Stimulated activated memory B cell treated with anti-CD40 and anti-IgM and Interleukin-4, amounts not matched to agents 10 μg/mL and 1 μg/mL and 100 μg/mL, for 72 hours (primary cell): ENCODE data around the gene C10orf67.
A peak's percentile ranks its signal among the peaks of the same experiment; 100 is the strongest.

ENCODE experiments used
- ATAC-seq: fragments of 150-1000 bp; cut with Tn5 transposase; 2 replicates; pipeline ENCODE4 v1.10.0; 2021
- H3K27ac Mint-ChIP-seq: one replicate; pipeline ENCODE4 v1.8.0; 2022; ENCODE audit warnings: mild to moderate bottlenecking, mixed read lengths
- H3K27me3 Mint-ChIP-seq: one replicate; pipeline ENCODE4 v1.8.0; 2022; ENCODE audit warnings: mixed read lengths
- H3K36me3 Mint-ChIP-seq: one replicate; pipeline ENCODE4 v1.8.0; 2022; ENCODE audit warnings: mixed read lengths
- H3K4me1 Mint-ChIP-seq: one replicate; pipeline ENCODE4 v1.8.0; 2022; ENCODE audit warnings: mixed read lengths
- H3K4me3 Mint-ChIP-seq: one replicate; pipeline ENCODE4 v1.8.0; 2022; ENCODE audit warnings: mild to moderate bottlenecking, moderate library complexity, mixed read lengths
- H3K9me3 Mint-ChIP-seq: one replicate; pipeline ENCODE4 v1.8.0; 2022; ENCODE audit warnings: mixed read lengths

The C10orf67 gene

GRCh38 chr10:23172429-23173213, 172.0 kb downstream of the C10orf67 start:
- Mint-ChIP-seq H3K27ac (no peak overlapping the region), H3K27me3 (peaks cover 84% of the 10 kb centered on the region), H3K4me3 (no peak overlapping the region), H3K4me1 (peaks cover 10% of the 10 kb centered on the region), H3K9me3 (no peaks in the 10 kb centered on the region), H3K36me3 (no peaks in the 10 kb centered on the region)
- no peak for ATAC-seq

GRCh38 chr10:23171232-23171876, 173.2 kb downstream of the C10orf67 start:
- Mint-ChIP-seq H3K36me3 (no peaks in the 10 kb centered on the region), H3K4me1 (peaks cover 10% of the 10 kb centered on the region), H3K9me3 (no peaks in the 10 kb centered on the region), H3K27me3 (peaks cover 71% of the 10 kb centered on the region), H3K4me3 (no peak overlapping the region), H3K27ac (no peak overlapping the region)
- no peak for ATAC-seq

GRCh38 chr10:23158370-23158769, 186.2 kb downstream of the C10orf67 start:
- Mint-ChIP-seq H3K27me3 (peaks cover 54% of the 10 kb centered on the region), H3K36me3 (no peaks in the 10 kb centered on the region), H3K4me3 (no peak overlapping the region), H3K9me3 (no peaks in the 10 kb centered on the region), H3K27ac (no peak overlapping the region), H3K4me1 (peaks cover 15% of the 10 kb centered on the region)
- ATAC-seq = no peak

- Mint-ChIP-seq H3K27me3 (peaks cover 54% of the 10 kb centered on the region), H3K4me1 (peaks cover 15% of the 10 kb centered on the region), H3K9me3 (no peaks in the 10 kb centered on the region), H3K4me3 (peak overlapping the region; percentile 11), H3K27ac (no peak overlapping the region), H3K36me3 (no peaks in the 10 kb centered on the region)
- no peak for ATAC-seq
These were observed 186.8 kb downstream of the C10orf67 start for GRCh38 chr10:23157691-23158369.

GRCh38 chr10:23157239-23157681, 187.3 kb downstream of the C10orf67 start:
- peaks cover 54% of the 10 kb centered on the region for H3K27me3 Mint-ChIP-seq
- ATAC-seq = peak; percentile 72
- no peak overlapping the region for H3K27ac Mint-ChIP-seq
- no peaks in the 10 kb centered on the region for H3K9me3 Mint-ChIP-seq
- no peaks in the 10 kb centered on the region for H3K36me3 Mint-ChIP-seq
- peak overlapping the region; percentile 11 for H3K4me3 Mint-ChIP-seq
- peaks cover 15% of the 10 kb centered on the region for H3K4me1 Mint-ChIP-seq

GRCh38 chr10:23156447-23157150, 188.0 kb downstream of the C10orf67 start:
- Mint-ChIP-seq H3K27ac (no peak overlapping the region), H3K36me3 (no peaks in the 10 kb centered on the region), H3K4me3 (no peak overlapping the region), H3K4me1 (peaks cover 15% of the 10 kb centered on the region), H3K27me3 (peaks cover 54% of the 10 kb centered on the region), H3K9me3 (no peaks in the 10 kb centered on the region)
- ATAC-seq = no peak

GRCh38 chr10:23155169-23155568, 189.4 kb downstream of the C10orf67 start:
- no peaks in the 10 kb centered on the region for H3K9me3 Mint-ChIP-seq
- no peak for ATAC-seq
- no peak overlapping the region for H3K27ac Mint-ChIP-seq
- H3K4me3 Mint-ChIP-seq = no peak overlapping the region
- peaks cover 15% of the 10 kb centered on the region for H3K4me1 Mint-ChIP-seq
- H3K36me3 Mint-ChIP-seq = no peaks in the 10 kb centered on the region
- peaks cover 42% of the 10 kb centered on the region for H3K27me3 Mint-ChIP-seq
